K562 (cell line): Measurements from ENCODE around the gene BCL10. TPM values are rescaled to one million over a fixed set of nuclear protein-coding genes. Genes with fewer than 3 reads are reported as not detected.

Experiments used
- ARID2 ChIP-seq: fragments of 450-650 bp; IDR thresholded peaks from 2 replicates; pipeline ENCODE4 v1.6.1; 2017; ENCODE audit warnings: antibody characterized with exemption, mild to moderate bottlenecking
- ATF3 ChIP-seq, 2 experiments: fragments of 450-650 bp in 1 of 2; sonication (generic) in 1 of 2; formaldehyde crosslinking in 1 of 2; IDR thresholded peaks in 1 of 2; conservative IDR thresholded peaks in 1 of 2; 2 replicates each; pipeline versions ENCODE4 v1.6.1 to v1.8.1; 2016 to 2023; ENCODE audit warnings: mild to moderate bottlenecking in 2 of 2, moderate library complexity in 2 of 2, inconsistent platforms in 1 of 2, missing genetic modification reagents in 1 of 2
- CBX2 ChIP-seq: fragments of 200-600 bp; sonication (generic); IDR thresholded peaks from one replicate; pipeline ENCODE4 v1.6.1; 2012; ENCODE audit warnings: mild to moderate bottlenecking, low read length, inconsistent platforms; ENCODE audit not compliant: insufficient read depth, poor library complexity, severe bottlenecking
- CC2D1A ChIP-seq: fragments of 450-650 bp; IDR thresholded peaks from 2 replicates; pipeline ENCODE4 v1.6.1; 2017; ENCODE audit warnings: mild to moderate bottlenecking
- CEBPB ChIP-seq: fragments of 450-650 bp; IDR thresholded peaks from 2 replicates; pipeline ENCODE4 v1.6.1; 2016; ENCODE audit warnings: missing genetic modification characterization, missing compliant biosample characterization
- CHCHD3 ChIP-seq: fragments of 250-450 bp; sonication (Bioruptor Pico); IDR thresholded peaks from 2 replicates; pipeline ENCODE4 v2.1.2; 2022; ENCODE audit warnings: mild to moderate bottlenecking
- CREBBP ChIP-seq: IDR thresholded peaks from one replicate; pipeline ENCODE4 v1.6.1; 2012; ENCODE audit warnings: low read depth, mild to moderate bottlenecking, control low read depth, inconsistent platforms, low read length
- EP300 ChIP-seq: IDR thresholded peaks from 2 replicates; pipeline ENCODE4 v1.6.1; 2012; ENCODE audit warnings: low read length, improper control_type of control experiment
- EP400 ChIP-seq: fragments of 450-650 bp; IDR thresholded peaks from 2 replicates; pipeline ENCODE4 v1.6.1; 2017; ENCODE audit warnings: antibody characterized with exemption, mild to moderate bottlenecking, moderate library complexity
- LCOR ChIP-seq: sonication (generic); formaldehyde crosslinking; IDR thresholded peaks from 2 replicates; pipeline ENCODE4 v1.8.0; 2022; ENCODE audit warnings: mild to moderate bottlenecking, missing genetic modification reagents
- MTA1 ChIP-seq: fragments of 450-650 bp; IDR thresholded peaks from 2 replicates; pipeline ENCODE4 v1.6.1; 2017; ENCODE audit warnings: borderline replicate concordance
- RBBP5 ChIP-seq: fragments of 200-600 bp; sonication (generic); IDR thresholded peaks from 2 replicates; pipeline ENCODE4 v1.6.1; 2012; ENCODE audit warnings: borderline replicate concordance, mild to moderate bottlenecking, low read length, control low read depth, inconsistent platforms; ENCODE audit not compliant: insufficient read depth, poor library complexity, severe bottlenecking
- RNF2 ChIP-seq: sonication (generic); IDR thresholded peaks from 2 replicates; pipeline ENCODE4 v1.6.1; 2016
- SMAD3 ChIP-seq: fragments of 450-650 bp; formaldehyde crosslinking; conservative IDR thresholded peaks from 2 replicates; pipeline ENCODE4 v1.4.0; 2020; ENCODE audit warnings: mild to moderate bottlenecking
- SMARCA5 ChIP-seq: fragments of 450-650 bp; IDR thresholded peaks from 2 replicates; pipeline ENCODE4 v1.6.1; 2016
- SMC3 ChIP-seq: conservative IDR thresholded peaks from 2 replicates; pipeline ENCODE4 v1.6.1; 2011; ENCODE audit warnings: low read depth, low read length, improper control_type of control experiment; ENCODE audit not compliant: insufficient read depth
- ZNF507 ChIP-seq: conservative IDR thresholded peaks from 2 replicates; pipeline ENCODE4 v1.6.1; 2017; ENCODE audit warnings: missing genetic modification characterization, missing compliant biosample characterization
- ZNF561 ChIP-seq: fragments of 450-650 bp; formaldehyde crosslinking; conservative IDR thresholded peaks from 2 replicates; pipeline ENCODE4 v1.4.0; 2020; ENCODE audit warnings: mild to moderate bottlenecking, moderate library complexity
- polyA plus RNA-seq, 8 experiments: library from polyadenylated mRNA; depleted of rRNA in 4 of 8; stranded (reverse) in 5 of 8; unstranded in 3 of 8; fragments of >200 nt; fragmentation: Nextera tagmentation in 2 of 8; fragmentation: Illumina TruSeq in 1 of 8; extraction: Ambion mirVana in 2 of 8; extraction: Trizol in 1 of 8; gene quantifications; 2 replicates each; pipeline versions ENCODE4 v1.2.1 to v1.2.3, GENCODE V29; 2011 to 2014; ENCODE audit warnings: inconsistent platforms in 1 of 8, missing spikeins in 1 of 8
- total RNA-seq, 7 experiments: library from RNA; depleted of rRNA in 6 of 7; stranded (reverse); fragments of >200 nt in 6 of 7; fragmentation: Illumina TruSeq in 2 of 7; extraction: Trizol in 2 of 7; gene quantifications; 2 replicates each; pipeline versions ENCODE4 v1.2.1 to v1.2.3, GENCODE V29; 2011 to 2021; ENCODE audit warnings: low replicate concordance in 1 of 7
- TF ChIP-seq, protein P1 (sequence below): fragments of 200-800 bp; sonication (Bioruptor generic); IDR thresholded peaks from 2 replicates; pipeline ENCODE4 v1.6.1; 2016; ENCODE audit warnings: missing genetic modification characterization, missing compliant biosample characterization
- TF ChIP-seq, protein P2 (sequence below): sonication (generic); formaldehyde crosslinking; IDR thresholded peaks from 2 replicates; pipeline ENCODE4 v1.4.0; 2020; ENCODE audit warnings: mild to moderate bottlenecking, missing genetic modification reagents

Gene BCL10
- total and polyA plus RNA-seq, 9 of the 15 experiments (the other 6 are each of a cell fraction or from before 2014, with no cell fraction given) = 8.0 to 19.4 (median 12.3) TPM

GRCh38 chr1:85224734-85225623, 51.5 kb downstream of the BCL10 start (continued):
- TF ChIP-seq, protein P1, sequence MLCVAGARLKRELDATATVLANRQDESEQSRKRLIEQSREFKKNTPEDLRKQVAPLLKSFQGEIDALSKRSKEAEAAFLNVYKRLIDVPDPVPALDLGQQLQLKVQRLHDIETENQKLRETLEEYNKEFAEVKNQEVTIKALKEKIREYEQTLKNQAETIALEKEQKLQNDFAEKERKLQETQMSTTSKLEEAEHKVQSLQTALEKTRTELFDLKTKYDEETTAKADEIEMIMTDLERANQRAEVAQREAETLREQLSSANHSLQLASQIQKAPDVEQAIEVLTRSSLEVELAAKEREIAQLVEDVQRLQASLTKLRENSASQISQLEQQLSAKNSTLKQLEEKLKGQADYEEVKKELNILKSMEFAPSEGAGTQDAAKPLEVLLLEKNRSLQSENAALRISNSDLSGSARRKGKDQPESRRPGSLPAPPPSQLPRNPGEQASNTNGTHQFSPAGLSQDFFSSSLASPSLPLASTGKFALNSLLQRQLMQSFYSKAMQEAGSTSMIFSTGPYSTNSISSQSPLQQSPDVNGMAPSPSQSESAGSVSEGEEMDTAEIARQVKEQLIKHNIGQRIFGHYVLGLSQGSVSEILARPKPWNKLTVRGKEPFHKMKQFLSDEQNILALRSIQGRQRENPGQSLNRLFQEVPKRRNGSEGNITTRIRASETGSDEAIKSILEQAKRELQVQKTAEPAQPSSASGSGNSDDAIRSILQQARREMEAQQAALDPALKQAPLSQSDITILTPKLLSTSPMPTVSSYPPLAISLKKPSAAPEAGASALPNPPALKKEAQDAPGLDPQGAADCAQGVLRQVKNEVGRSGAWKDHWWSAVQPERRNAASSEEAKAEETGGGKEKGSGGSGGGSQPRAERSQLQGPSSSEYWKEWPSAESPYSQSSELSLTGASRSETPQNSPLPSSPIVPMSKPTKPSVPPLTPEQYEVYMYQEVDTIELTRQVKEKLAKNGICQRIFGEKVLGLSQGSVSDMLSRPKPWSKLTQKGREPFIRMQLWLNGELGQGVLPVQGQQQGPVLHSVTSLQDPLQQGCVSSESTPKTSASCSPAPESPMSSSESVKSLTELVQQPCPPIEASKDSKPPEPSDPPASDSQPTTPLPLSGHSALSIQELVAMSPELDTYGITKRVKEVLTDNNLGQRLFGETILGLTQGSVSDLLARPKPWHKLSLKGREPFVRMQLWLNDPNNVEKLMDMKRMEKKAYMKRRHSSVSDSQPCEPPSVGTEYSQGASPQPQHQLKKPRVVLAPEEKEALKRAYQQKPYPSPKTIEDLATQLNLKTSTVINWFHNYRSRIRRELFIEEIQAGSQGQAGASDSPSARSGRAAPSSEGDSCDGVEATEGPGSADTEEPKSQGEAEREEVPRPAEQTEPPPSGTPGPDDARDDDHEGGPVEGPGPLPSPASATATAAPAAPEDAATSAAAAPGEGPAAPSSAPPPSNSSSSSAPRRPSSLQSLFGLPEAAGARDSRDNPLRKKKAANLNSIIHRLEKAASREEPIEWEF (CRISPR knock-in tag) = peak; percentile 89; the same call in 1 of the 2 replicates
- TF ChIP-seq SMARCA5 (no peak), LCOR (peak; percentile 59; the same call in 1 of the 2 replicates), SMC3 (no peak), ATF3 (IDR thresholded peaks at IDR 0.05) (peak; percentile 91), ATF3 (CRISPR knock-in tag; conservative IDR thresholded peaks at IDR 0.05) (peak; percentile 60; the same call in 1 of the 2 replicates), CC2D1A (peak; percentile 97), EP300 (peak; percentile 99), RBBP5 (peak; percentile 73), EP400 (no peak; the same call in none of the 2 replicates), CREBBP (no peak), CEBPB (peak; percentile 92), SMAD3 (CRISPR knock-in tag) (0 out of 2 replicates have a peak, but pooled peaks have one; percentile 23), ZNF507 (tag) (no peak), MTA1 (peak; percentile 88), CBX2 (no peak), CHCHD3 (CRISPR knock-in tag) (no peak), ZNF561 (no peak), RNF2 (peak; percentile 88), ARID2 (no peak)
- TF ChIP-seq, protein P2, sequence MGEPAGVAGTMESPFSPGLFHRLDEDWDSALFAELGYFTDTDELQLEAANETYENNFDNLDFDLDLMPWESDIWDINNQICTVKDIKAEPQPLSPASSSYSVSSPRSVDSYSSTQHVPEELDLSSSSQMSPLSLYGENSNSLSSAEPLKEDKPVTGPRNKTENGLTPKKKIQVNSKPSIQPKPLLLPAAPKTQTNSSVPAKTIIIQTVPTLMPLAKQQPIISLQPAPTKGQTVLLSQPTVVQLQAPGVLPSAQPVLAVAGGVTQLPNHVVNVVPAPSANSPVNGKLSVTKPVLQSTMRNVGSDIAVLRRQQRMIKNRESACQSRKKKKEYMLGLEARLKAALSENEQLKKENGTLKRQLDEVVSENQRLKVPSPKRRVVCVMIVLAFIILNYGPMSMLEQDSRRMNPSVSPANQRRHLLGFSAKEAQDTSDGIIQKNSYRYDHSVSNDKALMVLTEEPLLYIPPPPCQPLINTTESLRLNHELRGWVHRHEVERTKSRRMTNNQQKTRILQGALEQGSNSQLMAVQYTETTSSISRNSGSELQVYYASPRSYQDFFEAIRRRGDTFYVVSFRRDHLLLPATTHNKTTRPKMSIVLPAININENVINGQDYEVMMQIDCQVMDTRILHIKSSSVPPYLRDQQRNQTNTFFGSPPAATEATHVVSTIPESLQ (CRISPR knock-in tag) = no peak
